Stimulated activated CD4-positive, alpha-beta T cell treated with anti-CD3 and anti-CD28 coated beads, TNF-alpha, amount 100 ng/mL, for 48 hours (primary cell): ENCODE data around the gene TMEM242.
"Not testable (repeated sequence)": the region's sequence is repeated elsewhere in the genome, so short reads cannot be mapped to it uniquely, and the experiment has no call there.

Experiments used
- DNase-seq, 3 donors: peaks; one replicate each; pipeline ENCODE4 v3.0.0-alpha.2; 2020; ENCODE audit warnings: low read depth in 3 of 3

Gene TMEM242

GRCh38 chr6:157323255-157323965 is at the start of gene TMEM242:
TSS of gene TMEM242 (minus strand) at chr6:157323519. CDS start at chr6:157323499, 20 bp downstream.
- DNase-seq: peak; percentile 79 to 87 (median 83)

GRCh38 chr6:157372501-157373280 is 49.4 kb upstream of the TMEM242 start:
- no peak for DNase-seq

GRCh38 chr6:157370755-157371154 is 47.4 kb upstream of the TMEM242 start:
- no peak for DNase-seq

GRCh38 chr6:157368359-157369049 is 45.2 kb upstream of the TMEM242 start:
- DNase-seq: no peak

GRCh38 chr6:157366648-157367047 is 43.3 kb upstream of the TMEM242 start:
- no peak for DNase-seq

- DNase-seq: no peak
These were observed 41.4 kb upstream of the TMEM242 start for GRCh38 chr6:157364705-157365104.

GRCh38 chr6:157361886-157362285 is 38.6 kb upstream of the TMEM242 start:
- DNase-seq: no peak

GRCh38 chr6:157358287-157358686 is 35.0 kb upstream of the TMEM242 start:
- no peak for DNase-seq

- no peak for DNase-seq
These were observed 23.1 kb upstream of the TMEM242 start for GRCh38 chr6:157346373-157346772.

GRCh38 chr6:157343732-157344131 is 20.4 kb upstream of the TMEM242 start:
- no peak for DNase-seq

GRCh38 chr6:157339432-157339831 is 16.1 kb upstream of the TMEM242 start:
- no peak for DNase-seq

- DNase-seq: no peak
These were observed 14.4 kb upstream of the TMEM242 start for GRCh38 chr6:157337751-157338150.

- DNase-seq: not testable (repeated sequence)
These were observed 14.0 kb upstream of the TMEM242 start for GRCh38 chr6:157337276-157337675.

GRCh38 chr6:157335829-157336228 is 12.5 kb upstream of the TMEM242 start:
- DNase-seq: no peak

- DNase-seq: no peak
These were observed 10.6 kb upstream of the TMEM242 start for GRCh38 chr6:157333956-157334355.

- DNase-seq: no peak
These were observed 10.2 kb upstream of the TMEM242 start for GRCh38 chr6:157333537-157333936.

- no peak for DNase-seq
These were observed 9.5 kb upstream of the TMEM242 start for GRCh38 chr6:157332813-157333212.

- no peak for DNase-seq
These were observed 7.5 kb upstream of the TMEM242 start for GRCh38 chr6:157330831-157331230.

- DNase-seq: no peak
These were observed 6.5 kb upstream of the TMEM242 start for GRCh38 chr6:157329829-157330228.

- DNase-seq: no peak
These were observed 4.9 kb upstream of the TMEM242 start for GRCh38 chr6:157328108-157328692.

- no peak for DNase-seq
These were observed 3.7 kb upstream of the TMEM242 start for GRCh38 chr6:157326979-157327378.
